ENCODE results near the gene IL18RAP.

IL18RAP gene

DNA sequence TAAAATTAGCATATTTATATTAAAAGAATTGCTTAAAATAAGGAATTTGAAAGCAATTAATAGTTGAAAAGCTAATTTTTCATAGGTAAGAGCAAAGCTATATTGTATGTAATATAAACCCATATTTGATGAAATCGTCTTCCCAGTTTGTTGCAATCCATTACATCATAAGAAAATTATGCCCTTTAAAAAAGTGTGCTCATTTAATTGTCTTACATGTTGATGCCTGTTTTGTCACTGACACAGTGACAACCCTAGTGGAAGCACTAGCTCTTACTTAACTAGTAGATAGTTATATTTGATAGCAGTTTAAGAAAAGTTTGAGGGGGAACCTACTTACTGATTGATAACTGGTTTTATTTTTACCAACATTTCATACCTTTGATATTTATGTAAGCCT, 30.0 kb upstream of the IL18RAP start:
- H3K4me3 ChIP-seq (ENCODE audit: insufficient read depth, low read length, poor library complexity, severe bottlenecking) = no peak overlapping the region
- H3K4me2 ChIP-seq (ENCODE audit: low read depth, low read length, poor library complexity, severe bottlenecking) = no peak overlapping the region
- H2AFZ ChIP-seq (ENCODE audit: low read depth, low read length, severe bottlenecking) = no peak overlapping the region
- no peaks in the 10 kb centered on the region for H3F3A ChIP-seq (ENCODE audit: insufficient read depth)
- H3K79me2 ChIP-seq (ENCODE audit: insufficient read depth, low read length) = no peaks in the 10 kb centered on the region
- H4K20me1 ChIP-seq (ENCODE audit: low read depth, low read length) = no peaks in the 10 kb centered on the region
- H3K27me3 ChIP-seq (ENCODE audit: low read length) = no peaks in the 10 kb centered on the region
- no peaks in the 10 kb centered on the region for H3K9me2 ChIP-seq (replicated peaks; ENCODE audit: insufficient read depth, low read length)
- no peaks in the 10 kb centered on the region for H3K9me3 ChIP-seq (ENCODE audit: insufficient read depth, low read length)
- TF ChIP-seq EZH2phosphoT487 (conservative IDR thresholded peaks at IDR 0.05; ENCODE audit: low read length) = no peak
- TF ChIP-seq, protein P1, sequence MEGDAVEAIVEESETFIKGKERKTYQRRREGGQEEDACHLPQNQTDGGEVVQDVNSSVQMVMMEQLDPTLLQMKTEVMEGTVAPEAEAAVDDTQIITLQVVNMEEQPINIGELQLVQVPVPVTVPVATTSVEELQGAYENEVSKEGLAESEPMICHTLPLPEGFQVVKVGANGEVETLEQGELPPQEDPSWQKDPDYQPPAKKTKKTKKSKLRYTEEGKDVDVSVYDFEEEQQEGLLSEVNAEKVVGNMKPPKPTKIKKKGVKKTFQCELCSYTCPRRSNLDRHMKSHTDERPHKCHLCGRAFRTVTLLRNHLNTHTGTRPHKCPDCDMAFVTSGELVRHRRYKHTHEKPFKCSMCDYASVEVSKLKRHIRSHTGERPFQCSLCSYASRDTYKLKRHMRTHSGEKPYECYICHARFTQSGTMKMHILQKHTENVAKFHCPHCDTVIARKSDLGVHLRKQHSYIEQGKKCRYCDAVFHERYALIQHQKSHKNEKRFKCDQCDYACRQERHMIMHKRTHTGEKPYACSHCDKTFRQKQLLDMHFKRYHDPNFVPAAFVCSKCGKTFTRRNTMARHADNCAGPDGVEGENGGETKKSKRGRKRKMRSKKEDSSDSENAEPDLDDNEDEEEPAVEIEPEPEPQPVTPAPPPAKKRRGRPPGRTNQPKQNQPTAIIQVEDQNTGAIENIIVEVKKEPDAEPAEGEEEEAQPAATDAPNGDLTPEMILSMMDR (IDR thresholded peaks at IDR 0.05; ENCODE audit: insufficient read depth, low read length, poor library complexity, severe bottlenecking) = no peak
- no peak overlapping the region for H3K9ac ChIP-seq (ENCODE audit: low read length)
- no peaks in the 10 kb centered on the region for H3K36me3 ChIP-seq (ENCODE audit: low read length)
- H3K27ac ChIP-seq (ENCODE audit: low read depth, low read length) = no peak overlapping the region

DNA sequence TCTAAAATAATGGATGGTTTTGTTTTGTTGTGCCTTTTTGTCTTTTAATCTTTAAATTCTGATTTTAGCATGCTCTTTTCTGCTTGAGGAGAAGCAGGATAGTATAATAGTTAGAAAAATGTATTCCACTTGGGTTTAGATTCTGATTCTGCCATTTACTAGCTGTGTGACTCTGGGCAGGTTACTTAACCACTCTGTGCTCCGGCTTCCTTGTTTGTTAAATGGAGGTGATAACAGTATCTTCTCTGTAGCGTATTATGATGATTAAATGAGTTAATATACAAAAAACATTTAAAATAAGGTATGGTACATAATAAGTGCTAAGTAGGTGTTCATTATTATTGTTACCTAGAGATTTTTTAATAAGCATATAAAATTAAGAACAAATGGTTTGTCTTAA, 26.9 kb upstream of the IL18RAP start:
- H3K4me2 ChIP-seq (ENCODE audit: low read depth, low read length, poor library complexity, severe bottlenecking) = no peak overlapping the region
- no peak overlapping the region for H3K27ac ChIP-seq (ENCODE audit: low read depth, low read length)
- H3K9me3 ChIP-seq (ENCODE audit: insufficient read depth, low read length) = no peaks in the 10 kb centered on the region
- H3K9me2 ChIP-seq (replicated peaks; ENCODE audit: insufficient read depth, low read length) = no peaks in the 10 kb centered on the region
- H4K20me1 ChIP-seq (ENCODE audit: low read depth, low read length) = no peaks in the 10 kb centered on the region
- H3K79me2 ChIP-seq (ENCODE audit: insufficient read depth, low read length) = no peaks in the 10 kb centered on the region
- TF ChIP-seq EZH2phosphoT487 (conservative IDR thresholded peaks at IDR 0.05; ENCODE audit: low read length) = no peak
- TF ChIP-seq, protein P1 (IDR thresholded peaks at IDR 0.05; ENCODE audit: insufficient read depth, low read length, poor library complexity, severe bottlenecking) = no peak
- no peaks in the 10 kb centered on the region for H3F3A ChIP-seq (ENCODE audit: insufficient read depth)
- no peak overlapping the region for H3K9ac ChIP-seq (ENCODE audit: low read length)
- H3K36me3 ChIP-seq (ENCODE audit: low read length) = no peaks in the 10 kb centered on the region
- H3K27me3 ChIP-seq (ENCODE audit: low read length) = no peaks in the 10 kb centered on the region
- no peak overlapping the region for H3K4me3 ChIP-seq (ENCODE audit: insufficient read depth, low read length, poor library complexity, severe bottlenecking)
- H2AFZ ChIP-seq (ENCODE audit: low read depth, low read length, severe bottlenecking) = no peak overlapping the region

DNA sequence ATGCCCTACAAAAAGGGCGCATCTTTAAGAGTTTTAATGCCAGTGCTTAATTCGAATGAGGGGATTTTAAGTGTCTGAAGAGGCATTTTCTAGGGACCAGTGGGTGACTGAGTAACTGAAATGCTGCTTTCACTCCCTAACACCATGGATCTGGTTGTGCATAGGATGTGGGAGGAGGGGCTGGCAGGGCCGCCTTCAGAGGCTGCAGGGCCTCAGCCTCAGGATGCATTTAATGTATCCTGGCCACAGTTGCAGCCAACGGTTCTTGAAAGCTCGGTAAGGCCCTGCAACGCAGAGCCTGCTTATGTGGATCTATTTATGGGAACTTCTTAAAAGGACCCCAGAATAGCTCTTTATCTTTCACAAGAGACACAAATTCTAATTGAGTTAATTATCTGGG, 25.8 kb upstream of the IL18RAP start:
- Histone ChIP-seq H2AFZ (ENCODE audit: low read depth, low read length, severe bottlenecking) (no peak overlapping the region), H3K4me3 (ENCODE audit: insufficient read depth, low read length, poor library complexity, severe bottlenecking) (no peak overlapping the region)
- TF ChIP-seq, protein P1 (IDR thresholded peaks at IDR 0.05; ENCODE audit: insufficient read depth, low read length, poor library complexity, severe bottlenecking) = no peak
- no peak for TF ChIP-seq EZH2phosphoT487 (conservative IDR thresholded peaks at IDR 0.05; ENCODE audit: low read length)

More for the DNA sequence above, 25.8 kb upstream of the IL18RAP start:
- H3K27me3 ChIP-seq (ENCODE audit: low read length) = no peaks in the 10 kb centered on the region
- no peak overlapping the region for H3K27ac ChIP-seq (ENCODE audit: low read depth, low read length)
- no peaks in the 10 kb centered on the region for H3F3A ChIP-seq (ENCODE audit: insufficient read depth)
- H3K9ac ChIP-seq (ENCODE audit: low read length) = no peak overlapping the region
- H3K36me3 ChIP-seq (ENCODE audit: low read length) = no peaks in the 10 kb centered on the region
- no peaks in the 10 kb centered on the region for H3K79me2 ChIP-seq (ENCODE audit: insufficient read depth, low read length)
- H3K9me3 ChIP-seq (ENCODE audit: insufficient read depth, low read length) = no peaks in the 10 kb centered on the region
- no peak overlapping the region for H3K4me2 ChIP-seq (ENCODE audit: low read depth, low read length, poor library complexity, severe bottlenecking)
- H4K20me1 ChIP-seq (ENCODE audit: low read depth, low read length) = no peaks in the 10 kb centered on the region
- H3K9me2 ChIP-seq (replicated peaks; ENCODE audit: insufficient read depth, low read length) = no peaks in the 10 kb centered on the region

All from SU-DHL-6 (cell line).